ENCODE data around the gene ARSI.
A peak's percentile ranks its signal among the peaks of the same experiment; 100 is the strongest.

ARSI gene

GRCh38 chr5:150305557-150305956 lies 2.9 kb upstream of the ARSI start:
- DNase-seq (ENCODE audit: low read depth in 2 of 2), result no peak
- H3K4me3 ChIP-seq (replicated peaks in 1 of 2; ENCODE audit: low read depth in 2 of 2, low read length in 2 of 2), result no peak overlapping the region
- no peak for TF ChIP-seq CTCF (IDR thresholded peaks at IDR 0.05; ENCODE audit: low read depth, low read length)

GRCh38 chr5:150305095-150305494 lies 2.4 kb upstream of the ARSI start:
- DNase-seq (ENCODE audit: low read depth in 2 of 2), result no peak
- TF ChIP-seq CTCF (IDR thresholded peaks at IDR 0.05; ENCODE audit: low read depth, low read length), result no peak
- H3K4me3 ChIP-seq (replicated peaks in 1 of 2; ENCODE audit: low read depth in 2 of 2, low read length in 2 of 2), result no peak overlapping the region

GRCh38 chr5:150304481-150305081 lies 1.9 kb upstream of the ARSI start:
- H3K4me3 ChIP-seq (replicated peaks in 1 of 2; ENCODE audit: low read depth in 2 of 2, low read length in 2 of 2), result no peak overlapping the region
- DNase-seq (ENCODE audit: low read depth in 2 of 2), result no peak
- no peak for TF ChIP-seq CTCF (IDR thresholded peaks at IDR 0.05; ENCODE audit: low read depth, low read length)

- DNase-seq (ENCODE audit: low read depth in 2 of 2), result peak in 1 of 2 donors; percentile 72
- H3K4me3 ChIP-seq (replicated peaks in 1 of 2; ENCODE audit: low read depth in 2 of 2, low read length in 2 of 2), result no peak overlapping the region
- no peak for TF ChIP-seq CTCF (IDR thresholded peaks at IDR 0.05; ENCODE audit: low read depth, low read length)
These were observed 1.1 kb upstream of the ARSI start for GRCh38 chr5:150303660-150304386.

- H3K4me3 ChIP-seq (replicated peaks in 1 of 2; ENCODE audit: low read depth in 2 of 2, low read length in 2 of 2), result no peak overlapping the region
- peak in 1 of 2 donors; percentile 85 for DNase-seq (ENCODE audit: low read depth in 2 of 2)
- TF ChIP-seq CTCF (IDR thresholded peaks at IDR 0.05; ENCODE audit: low read depth, low read length), result no peak
These were observed 438 bp upstream of the ARSI start for GRCh38 chr5:150303070-150303615.

- no peak overlapping the region for H3K4me3 ChIP-seq (replicated peaks in 1 of 2; ENCODE audit: low read depth in 2 of 2, low read length in 2 of 2)
- DNase-seq (ENCODE audit: low read depth in 2 of 2), result no peak
- TF ChIP-seq CTCF (IDR thresholded peaks at IDR 0.05; ENCODE audit: low read depth, low read length), result no peak
These were observed 804 bp downstream of the ARSI start for GRCh38 chr5:150301901-150302300.
